BLaER1 (cell line): ENCODE measurements around the gene ZNF2.
A peak's percentile ranks its signal among the peaks of the same experiment; 100 is the strongest.
"Not testable (repeated sequence)": the region's sequence is repeated elsewhere in the genome, so short reads cannot be mapped to it uniquely, and the experiment has no call there.

Source experiments
- H3K27ac ChIP-seq: shearing (Covaris generic); formaldehyde crosslinking; 2 replicates; pipeline ENCODE4 v1.8.1; 2022
- H3K27me3 ChIP-seq: shearing (Covaris generic); formaldehyde crosslinking; 2 replicates; pipeline ENCODE4 v1.8.1; 2022
- H3K36me3 ChIP-seq: shearing (Covaris generic); formaldehyde crosslinking; 2 replicates; pipeline ENCODE4 v1.8.1; 2022
- H3K4me1 ChIP-seq: shearing (Covaris generic); formaldehyde crosslinking; 2 replicates; pipeline ENCODE4 v1.8.1; 2022
- H3K4me2 ChIP-seq: shearing (Covaris generic); formaldehyde crosslinking; 2 replicates; pipeline ENCODE4 v1.8.1; 2022
- H3K4me3 ChIP-seq: shearing (Covaris generic); formaldehyde crosslinking; 2 replicates; pipeline ENCODE4 v1.8.1; 2022
- H3K9ac ChIP-seq: shearing (Covaris generic); formaldehyde crosslinking; 2 replicates; pipeline ENCODE4 v1.8.1; 2022
- H3K9me3 ChIP-seq: shearing (Covaris generic); formaldehyde crosslinking; 2 replicates; pipeline ENCODE4 v1.8.1; 2022
- H4K20me1 ChIP-seq: shearing (Covaris generic); formaldehyde crosslinking; 2 replicates; pipeline ENCODE4 v1.8.1; 2022
- Cebpa-rat ChIP-seq: shearing (Covaris generic); IDR thresholded peaks from 2 replicates; pipeline ENCODE4 v1.8.1; 2022

Gene ZNF2

GRCh38 chr2:95159690-95160449 lies 5.7 kb upstream of the ZNF2 start, which contains the start of gene ZNF514:
Gene ZNF514, minus strand, starts transcription at chr2:95159848. Its CDS starts 6,595 bp downstream, at chr2:95153253.
- Histone ChIP-seq H3K36me3 (peaks cover 24% of the 10 kb centered on the region), H3K4me2 (peak within 1 kb of the TSS; percentile 98), H3K4me3 (peak within 1 kb of the TSS; percentile 82), H3K27me3 (no peaks in the 10 kb centered on the region), H4K20me1 (no peaks in the 10 kb centered on the region), H3K27ac (peak within 1 kb of the TSS; percentile 83), H3K4me1 (peaks cover 32% of the 10 kb centered on the region), H3K9me3 (peaks cover 29% of the 10 kb centered on the region), H3K9ac (peak within 1 kb of the TSS; percentile 83)
- TF ChIP-seq Cebpa-rat, result no peak

- TF ChIP-seq Cebpa-rat, result no peak
- H3K36me3 ChIP-seq, result no peaks in the 10 kb centered on the region
- peak overlapping the region; percentile 92 for H3K4me2 ChIP-seq
- peaks cover 26% of the 10 kb centered on the region for H3K4me1 ChIP-seq
- peak overlapping the region; percentile 81 for H3K4me3 ChIP-seq
- H3K9me3 ChIP-seq, result no peaks in the 10 kb centered on the region
- no peaks in the 10 kb centered on the region for H4K20me1 ChIP-seq
- H3K9ac ChIP-seq, result peak overlapping the region; percentile 91
- peak overlapping the region; percentile 92 for H3K27ac ChIP-seq
- no peaks in the 10 kb centered on the region for H3K27me3 ChIP-seq
Observed at GRCh38 chr2:95165030-95165370, 609 bp upstream of the ZNF2 start.

GRCh38 chr2:95166065-95166763 lies 605 bp downstream of the ZNF2 start:
- Histone ChIP-seq H3K9me3 (no peaks in the 10 kb centered on the region), H3K4me3 (peak overlapping the region; percentile 81), H3K4me2 (peak overlapping the region; percentile 91), H4K20me1 (no peaks in the 10 kb centered on the region), H3K4me1 (peaks cover 25% of the 10 kb centered on the region), H3K27ac (peak overlapping the region; percentile 92), H3K9ac (peak overlapping the region; percentile 91), H3K27me3 (no peaks in the 10 kb centered on the region), H3K36me3 (no peaks in the 10 kb centered on the region)
- TF ChIP-seq Cebpa-rat, result no peak

GRCh38 chr2:95171902-95172301 lies 6.3 kb downstream of the ZNF2 start:
- no peak for TF ChIP-seq Cebpa-rat
- H3K27ac ChIP-seq, result no peak overlapping the region
- H3K4me2 ChIP-seq, result no peak overlapping the region
- H3K36me3 ChIP-seq, result 0 out of 2 replicates have a peak, but pooled peaks cover 7% of the 10 kb centered on the region
- H4K20me1 ChIP-seq, result no peaks in the 10 kb centered on the region
- 0 out of 2 replicates have a peak, but pooled peaks cover 9% of the 10 kb centered on the region for H3K4me1 ChIP-seq
- no peak overlapping the region for H3K4me3 ChIP-seq
- H3K9ac ChIP-seq, result no peak overlapping the region
- no peaks in the 10 kb centered on the region for H3K27me3 ChIP-seq
- H3K9me3 ChIP-seq, result no peaks in the 10 kb centered on the region

- H3K9me3 ChIP-seq, result no peaks in the 10 kb centered on the region
- no peak overlapping the region for H3K9ac ChIP-seq
- H3K4me1 ChIP-seq, result 0 out of 2 replicates have a peak, but pooled peaks cover 9% of the 10 kb centered on the region
- H4K20me1 ChIP-seq, result no peaks in the 10 kb centered on the region
- H3K4me2 ChIP-seq, result no peak overlapping the region
- H3K36me3 ChIP-seq, result peaks cover 25% of the 10 kb centered on the region
- no peaks in the 10 kb centered on the region for H3K27me3 ChIP-seq
- H3K27ac ChIP-seq, result no peak overlapping the region
- H3K4me3 ChIP-seq, result no peak overlapping the region
- TF ChIP-seq Cebpa-rat, result no peak
Observed at GRCh38 chr2:95174031-95174542, 8.5 kb downstream of the ZNF2 start.

GRCh38 chr2:95179451-95179850 lies 13.8 kb downstream of the ZNF2 start:
- Histone ChIP-seq H3K4me3 (no peak overlapping the region), H3K4me1 (no peaks in the 10 kb centered on the region), H3K4me2 (no peak overlapping the region), H3K9ac (no peak overlapping the region), H3K36me3 (peaks cover 71% of the 10 kb centered on the region), H3K27me3 (no peaks in the 10 kb centered on the region), H4K20me1 (no peaks in the 10 kb centered on the region), H3K9me3 (peaks cover 14% of the 10 kb centered on the region), H3K27ac (no peak overlapping the region)
- TF ChIP-seq Cebpa-rat, result no peak

GRCh38 chr2:95181774-95182173 lies 16.2 kb downstream of the ZNF2 start:
- Histone ChIP-seq H4K20me1 (no peaks in the 10 kb centered on the region), H3K27me3 (no peaks in the 10 kb centered on the region), H3K4me2 (no peak overlapping the region), H3K27ac (no peak overlapping the region), H3K4me1 (no peaks in the 10 kb centered on the region), H3K9ac (no peak overlapping the region), H3K9me3 (peaks cover 14% of the 10 kb centered on the region), H3K36me3 (peaks cover 63% of the 10 kb centered on the region), H3K4me3 (no peak overlapping the region)
- no peak for TF ChIP-seq Cebpa-rat

GRCh38 chr2:95185197-95185596 lies 19.6 kb downstream of the ZNF2 start:
- TF ChIP-seq Cebpa-rat, result no peak
- Histone ChIP-seq H3K4me3 (no peak overlapping the region), H3K27me3 (no peaks in the 10 kb centered on the region), H3K27ac (no peak overlapping the region), H4K20me1 (no peaks in the 10 kb centered on the region), H3K36me3 (peaks cover 34% of the 10 kb centered on the region), H3K4me1 (no peaks in the 10 kb centered on the region), H3K4me2 (no peak overlapping the region), H3K9me3 (peaks cover 14% of the 10 kb centered on the region), H3K9ac (no peak overlapping the region)

- no peaks in the 10 kb centered on the region for H3K27me3 ChIP-seq
- TF ChIP-seq Cebpa-rat, result peak; percentile 67; the same call in 1 of the 2 replicates
- H4K20me1 ChIP-seq, result no peaks in the 10 kb centered on the region
- no peak overlapping the region for H3K27ac ChIP-seq
- no peak overlapping the region for H3K4me2 ChIP-seq
- no peak overlapping the region for H3K9ac ChIP-seq
- H3K4me3 ChIP-seq, result no peak overlapping the region
- no peaks in the 10 kb centered on the region for H3K4me1 ChIP-seq
- H3K36me3 ChIP-seq, result peaks cover 27% of the 10 kb centered on the region
- peaks cover 10% of the 10 kb centered on the region for H3K9me3 ChIP-seq
Observed at GRCh38 chr2:95185973-95186372, 20.4 kb downstream of the ZNF2 start.

- H3K4me1 ChIP-seq, H3K4me3 ChIP-seq, H3K27ac ChIP-seq, H3K36me3 ChIP-seq, H3K9ac ChIP-seq, H4K20me1 ChIP-seq, H3K27me3 ChIP-seq, H3K4me2 ChIP-seq, H3K9me3 ChIP-seq: not testable (repeated sequence)
Observed at GRCh38 chr2:95192956-95193355, 27.3 kb downstream of the ZNF2 start.
